A549 (cell line): ENCODE data around the gene FERD3L. TPM values are rescaled to one million over a fixed set of nuclear protein-coding genes. Genes with fewer than 3 reads are reported as not detected.

ENCODE experiments used
- ATAC-seq, 2 experiments: fragments of 200-7000 bp in 1 of 2; fragments of >200 bp in 1 of 2; cut with Nextera tagmentation in 1 of 2; cut with Tn5 transposase in 1 of 2; 3 replicates each; pipeline versions ENCODE4 v1.8.0 to v1.9.1; 2018 to 2020; ENCODE audit warnings: mild to moderate bottlenecking in 1 of 2, moderate library complexity in 1 of 2
- CTCF ChIA-PET: fragments of 300-600 bp; sonication (Branson Sonifier 250); formaldehyde crosslinking; extraction: SDS; loops from one replicate; lab custom pipeline; 2021; ENCODE audit warnings: antibody characterized with exemption, inconsistent platforms; lab: Yijun Ruan, JAX
- POLR2A ChIA-PET: fragments of 350-600 bp; formaldehyde crosslinking; extraction: SDS; loops from one replicate; lab custom pipeline; 2021; ENCODE audit warnings: antibody characterized with exemption, inconsistent platforms; lab: Yijun Ruan, JAX
- DNase-seq, 2 experiments: peaks; one replicate each; pipeline versions ENCODE4 v3.0.0 to v3.0.0-alpha.2; 2011 to 2016; ENCODE audit warnings: low read depth in 1 of 2, low spot score in 1 of 2
- FAIRE-seq: peaks from 2 replicates; lab custom pipeline; 2011; peaks lifted over from hg19 to GRCh38; lab: Jason Lieb, UNC
- H3K27ac ChIP-seq, 2 experiments: fragments of >200 bp; sonication (Bioruptor Twin); formaldehyde crosslinking; 3 replicates each; pipeline ENCODE4 v1.5.1; 2016 to 2017
- H3K4me1 ChIP-seq: fragments of >200 bp; sonication (Bioruptor Twin); formaldehyde crosslinking; 3 replicates; pipeline ENCODE4 v1.6.1; 2016
- H3K4me2 ChIP-seq: fragments of >200 bp; sonication (Bioruptor Twin); formaldehyde crosslinking; 3 replicates; pipeline ENCODE4 v1.6.1; 2016
- H3K4me3 ChIP-seq: fragments of >200 bp; sonication (Bioruptor Twin); formaldehyde crosslinking; 3 replicates; pipeline ENCODE4 v1.5.1; 2016
- H3K9me3 ChIP-seq: fragments of >200 bp; sonication (Bioruptor Twin); formaldehyde crosslinking; 3 replicates; pipeline ENCODE4 v1.6.1; 2016
- EHMT2 ChIP-seq: fragments of 200-600 bp; sonication (generic); IDR thresholded peaks from 2 replicates; pipeline ENCODE4 v1.6.1; 2016; ENCODE audit warnings: antibody characterized with exemption, low read depth, mild to moderate bottlenecking, moderate library complexity
- FOSB ChIP-seq: fragments of 250-450 bp; sonication (Bioruptor Pico); IDR thresholded peaks from 2 replicates; pipeline ENCODE4 v1.5.0; 2020; ENCODE audit warnings: mild to moderate bottlenecking, moderate library complexity
- HEYL ChIP-seq: fragments of 250-450 bp; sonication (Bioruptor Pico); IDR thresholded peaks from 2 replicates; pipeline ENCODE4 v1.8.0; 2021; ENCODE audit warnings: mild to moderate bottlenecking, moderate library complexity
- HOXB13 ChIP-seq: fragments of 250-450 bp; sonication (Bioruptor Pico); IDR thresholded peaks from 2 replicates; pipeline ENCODE4 v1.5.0; 2020; ENCODE audit warnings: low read depth, mild to moderate bottlenecking, moderate library complexity
- JUN ChIP-seq, 2 experiments: fragments of >200 bp; sonication (Bioruptor Twin); formaldehyde crosslinking; IDR thresholded peaks; 2 replicates in 1 of 2; 3 replicates in 1 of 2; pipeline ENCODE4 v1.6.1; 2016 to 2017
- MAZ ChIP-seq: fragments of 150-350 bp; IDR thresholded peaks from 2 replicates; pipeline ENCODE4 v1.6.1; 2014; ENCODE audit warnings: antibody characterized with exemption, low read depth, low read length, borderline replicate concordance
- MYC ChIP-seq: IDR thresholded peaks from 2 replicates; pipeline ENCODE4 v1.6.1; 2012; ENCODE audit warnings: mild to moderate bottlenecking, inconsistent platforms, low read length, improper control_type of control experiment, borderline replicate concordance
- NFE2L2 ChIP-seq: fragments of 150-350 bp; conservative IDR thresholded peaks from 2 replicates; pipeline ENCODE4 v1.6.1; 2014; ENCODE audit warnings: low read length
- NPAS2 ChIP-seq: fragments of 250-450 bp; sonication (Bioruptor Pico); IDR thresholded peaks from 2 replicates; pipeline ENCODE4 v1.8.0; 2022; ENCODE audit warnings: mild to moderate bottlenecking, moderate library complexity, borderline replicate concordance
- RAD21 ChIP-seq, 2 experiments: fragments of >200 bp in 1 of 2; sonication (Bioruptor Twin) in 1 of 2; formaldehyde crosslinking in 1 of 2; IDR thresholded peaks in 1 of 2; conservative IDR thresholded peaks in 1 of 2; 2 replicates in 1 of 2; 3 replicates in 1 of 2; pipeline ENCODE4 v1.6.1; 2012 to 2018; ENCODE audit warnings: inconsistent platforms in 1 of 2
- RARB ChIP-seq: fragments of 250-450 bp; sonication (Bioruptor Pico); IDR thresholded peaks from 2 replicates; pipeline ENCODE4 v1.8.0; 2021; ENCODE audit warnings: mild to moderate bottlenecking, moderate library complexity
- RCOR1 ChIP-seq: fragments of 150-350 bp; IDR thresholded peaks from 2 replicates; pipeline ENCODE4 v1.6.1; 2014; ENCODE audit warnings: antibody characterized with exemption, low read length, low read depth
- RNF2 ChIP-seq: fragments of 200-600 bp; sonication (generic); IDR thresholded peaks from 2 replicates; pipeline ENCODE4 v1.6.1; 2016; ENCODE audit warnings: low read depth, mild to moderate bottlenecking, antibody characterized with exemption, moderate library complexity, borderline replicate concordance
- SREBF2 ChIP-seq: fragments of 450-650 bp; IDR thresholded peaks from 2 replicates; pipeline ENCODE4 v1.6.1; 2014; ENCODE audit warnings: mild to moderate bottlenecking, moderate library complexity
- TFCP2L1 ChIP-seq: fragments of 250-450 bp; sonication (Bioruptor Pico); IDR thresholded peaks from 2 replicates; pipeline ENCODE4 v1.5.0; 2021; ENCODE audit warnings: mild to moderate bottlenecking
- ZSCAN20 ChIP-seq: fragments of 250-450 bp; sonication (Bioruptor Pico); IDR thresholded peaks from 2 replicates; pipeline ENCODE4 v1.8.0; 2022; ENCODE audit warnings: mild to moderate bottlenecking, moderate library complexity
- WGBS: methylation state at CpG from one replicate; pipeline ENCODE4 v1.1.6; 2017; ENCODE audit errors: missing lambda C conversion rate; 5-methylcytosine and 5-hydroxymethylcytosine counted together
- polyA plus RNA-seq, 4 experiments: library from polyadenylated mRNA; depleted of rRNA in 3 of 4; stranded (reverse); fragments of >200 nt; fragmentation: RNase III in 1 of 4; extraction: RNeasy Plus Mini Kit Qiagen cat#74134 plus additional on column Dnase treatment in 1 of 4; gene quantifications; 2 replicates in 3 of 4; 3 replicates in 1 of 4; pipeline ENCODE4 v1.2.3, GENCODE V29; 2011 to 2017
- TF ChIP-seq, protein P1 (sequence below): fragments of 150-350 bp; IDR thresholded peaks from 2 replicates; pipeline ENCODE4 v1.6.1; 2014; ENCODE audit warnings: low read depth, mild to moderate bottlenecking, low read length
- TF ChIP-seq, protein P2 (sequence below): fragments of 250-450 bp; sonication (Bioruptor Pico); IDR thresholded peaks from 2 replicates; pipeline ENCODE4 v1.5.0; 2021; ENCODE audit warnings: mild to moderate bottlenecking, moderate library complexity, borderline replicate concordance
- TF ChIP-seq, protein P3 (sequence below): IDR thresholded peaks from 2 replicates; pipeline ENCODE4 v1.6.1; 2012; ENCODE audit warnings: low read depth, borderline replicate concordance
- TF ChIP-seq, protein P4 (sequence below): fragments of 450-650 bp; IDR thresholded peaks from 2 replicates; pipeline ENCODE4 v1.6.1; 2014; ENCODE audit warnings: antibody characterized with exemption
- TF ChIP-seq, protein P5 (sequence below): fragments of >200 bp; sonication (Bioruptor Twin); formaldehyde crosslinking; IDR thresholded peaks from 2 replicates; pipeline ENCODE4 v1.6.1; 2016
- TF ChIP-seq, protein P6 (sequence below): fragments of 250-450 bp; sonication (Bioruptor Pico); IDR thresholded peaks from 2 replicates; pipeline ENCODE4 v1.5.0; 2020; ENCODE audit warnings: low read depth, mild to moderate bottlenecking, moderate library complexity

The FERD3L gene
- polyA plus RNA-seq, 2 of the 4 experiments (the other 2 are of a cell fraction): not detected

DNA sequence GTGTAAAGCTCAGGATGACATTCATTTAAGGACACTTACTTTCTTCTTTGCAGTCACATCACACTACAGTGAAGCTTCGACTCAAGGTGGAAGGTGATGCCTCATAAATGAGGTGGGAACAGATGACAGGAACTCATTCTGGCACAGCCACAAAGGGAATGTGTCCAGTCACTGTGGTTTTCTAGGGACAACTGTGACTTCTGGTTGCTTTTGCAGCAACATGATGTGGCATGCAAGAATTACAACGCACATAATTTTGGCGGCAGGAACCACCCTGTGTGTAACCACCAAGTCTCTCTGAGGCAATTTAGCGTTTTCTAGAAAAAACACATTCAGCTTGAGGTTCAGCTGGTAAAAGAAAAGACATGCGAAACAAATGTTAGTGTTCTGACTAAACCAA lies 32.0 kb upstream of the FERD3L start:
- Histone ChIP-seq H3K27ac (no peak overlapping the region), H3K4me3 (no peak overlapping the region), H3K4me2 (no peak overlapping the region), H3K9me3 (no peaks in the 10 kb centered on the region), H3K4me1 (no peaks in the 10 kb centered on the region)
- TF ChIP-seq, protein P1, sequence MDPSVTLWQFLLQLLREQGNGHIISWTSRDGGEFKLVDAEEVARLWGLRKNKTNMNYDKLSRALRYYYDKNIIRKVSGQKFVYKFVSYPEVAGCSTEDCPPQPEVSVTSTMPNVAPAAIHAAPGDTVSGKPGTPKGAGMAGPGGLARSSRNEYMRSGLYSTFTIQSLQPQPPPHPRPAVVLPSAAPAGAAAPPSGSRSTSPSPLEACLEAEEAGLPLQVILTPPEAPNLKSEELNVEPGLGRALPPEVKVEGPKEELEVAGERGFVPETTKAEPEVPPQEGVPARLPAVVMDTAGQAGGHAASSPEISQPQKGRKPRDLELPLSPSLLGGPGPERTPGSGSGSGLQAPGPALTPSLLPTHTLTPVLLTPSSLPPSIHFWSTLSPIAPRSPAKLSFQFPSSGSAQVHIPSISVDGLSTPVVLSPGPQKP: no peak
- TF ChIP-seq, protein P2, sequence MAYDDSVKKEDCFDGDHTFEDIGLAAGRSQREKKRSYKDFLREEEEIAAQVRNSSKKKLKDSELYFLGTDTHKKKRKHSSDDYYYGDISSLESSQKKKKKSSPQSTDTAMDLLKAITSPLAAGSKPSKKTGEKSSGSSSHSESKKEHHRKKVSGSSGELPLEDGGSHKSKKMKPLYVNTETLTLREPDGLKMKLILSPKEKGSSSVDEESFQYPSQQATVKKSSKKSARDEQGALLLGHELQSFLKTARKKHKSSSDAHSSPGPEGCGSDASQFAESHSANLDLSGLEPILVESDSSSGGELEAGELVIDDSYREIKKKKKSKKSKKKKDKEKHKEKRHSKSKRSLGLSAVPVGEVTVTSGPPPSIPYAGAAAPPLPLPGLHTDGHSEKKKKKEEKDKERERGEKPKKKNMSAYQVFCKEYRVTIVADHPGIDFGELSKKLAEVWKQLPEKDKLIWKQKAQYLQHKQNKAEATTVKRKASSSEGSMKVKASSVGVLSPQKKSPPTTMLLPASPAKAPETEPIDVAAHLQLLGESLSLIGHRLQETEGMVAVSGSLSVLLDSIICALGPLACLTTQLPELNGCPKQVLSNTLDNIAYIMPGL (CRISPR knock-in tag): no peak
- TF ChIP-seq RAD21 (conservative IDR thresholded peaks at IDR 0.05 in 1 of 2, IDR thresholded peaks at IDR 0.05 in 1 of 2) (no peak), JUN (IDR thresholded peaks at IDR 0.05) (no peak), SREBF2 (no peak), NFE2L2 (no peak), MYC (no peak), HEYL (CRISPR knock-in tag) (no peak), RCOR1 (no peak), MAZ (no peak), RARB (CRISPR knock-in tag) (no peak), RNF2 (no peak), EHMT2 (no peak), FOSB (CRISPR knock-in tag) (no peak), ZSCAN20 (CRISPR knock-in tag) (no peak)
- TF ChIP-seq, protein P3, sequence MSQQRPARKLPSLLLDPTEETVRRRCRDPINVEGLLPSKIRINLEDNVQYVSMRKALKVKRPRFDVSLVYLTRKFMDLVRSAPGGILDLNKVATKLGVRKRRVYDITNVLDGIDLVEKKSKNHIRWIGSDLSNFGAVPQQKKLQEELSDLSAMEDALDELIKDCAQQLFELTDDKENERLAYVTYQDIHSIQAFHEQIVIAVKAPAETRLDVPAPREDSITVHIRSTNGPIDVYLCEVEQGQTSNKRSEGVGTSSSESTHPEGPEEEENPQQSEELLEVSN: no peak
- TF ChIP-seq, protein P4, sequence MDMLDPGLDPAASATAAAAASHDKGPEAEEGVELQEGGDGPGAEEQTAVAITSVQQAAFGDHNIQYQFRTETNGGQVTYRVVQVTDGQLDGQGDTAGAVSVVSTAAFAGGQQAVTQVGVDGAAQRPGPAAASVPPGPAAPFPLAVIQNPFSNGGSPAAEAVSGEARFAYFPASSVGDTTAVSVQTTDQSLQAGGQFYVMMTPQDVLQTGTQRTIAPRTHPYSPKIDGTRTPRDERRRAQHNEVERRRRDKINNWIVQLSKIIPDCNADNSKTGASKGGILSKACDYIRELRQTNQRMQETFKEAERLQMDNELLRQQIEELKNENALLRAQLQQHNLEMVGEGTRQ: no peak
- FAIRE-seq: no peak
- WGBS: 28% methylated on average over 5 of the region's 5 CpGs
- no peak for ATAC-seq
- ChIA-PET POLR2A (no interaction called here), CTCF (no interaction called here)
- no peak for DNase-seq

DNA sequence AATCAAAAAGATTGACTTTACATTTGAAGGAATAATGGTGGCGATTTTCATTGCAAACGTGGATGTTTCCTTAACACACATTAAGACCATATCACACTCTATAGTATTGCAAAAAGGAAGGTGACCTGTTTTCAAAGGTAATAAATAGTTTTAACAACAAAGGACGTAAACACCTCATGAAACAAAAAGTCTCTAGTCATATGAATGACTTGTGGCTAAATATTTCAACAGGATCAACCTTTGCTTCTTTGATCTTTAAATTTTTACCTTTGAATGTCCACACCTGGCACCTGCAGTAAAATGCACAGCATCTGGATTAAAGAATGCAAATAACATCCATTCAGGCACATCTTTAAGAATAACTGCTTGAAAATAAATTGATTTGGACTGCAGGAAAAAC lies 30.0 kb upstream of the FERD3L start:
- peak; percentile 13 for FAIRE-seq
- Histone ChIP-seq H3K27ac (no peak overlapping the region), H3K9me3 (no peaks in the 10 kb centered on the region), H3K4me3 (no peak overlapping the region), H3K4me2 (no peak overlapping the region), H3K4me1 (no peaks in the 10 kb centered on the region)
- DNase-seq: no peak
- 2% methylated on average over 3 of the region's 3 CpGs for WGBS
- POLR2A ChIA-PET: no interaction called here
- TF ChIP-seq, protein P5, sequence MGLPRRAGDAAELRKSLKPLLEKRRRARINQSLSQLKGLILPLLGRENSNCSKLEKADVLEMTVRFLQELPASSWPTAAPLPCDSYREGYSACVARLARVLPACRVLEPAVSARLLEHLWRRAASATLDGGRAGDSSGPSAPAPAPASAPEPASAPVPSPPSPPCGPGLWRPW: no peak
- no peak for TF ChIP-seq HOXB13 (CRISPR knock-in tag)
- TF ChIP-seq TFCP2L1: no peak
- TF ChIP-seq NPAS2: no peak
- TF ChIP-seq, protein P6, sequence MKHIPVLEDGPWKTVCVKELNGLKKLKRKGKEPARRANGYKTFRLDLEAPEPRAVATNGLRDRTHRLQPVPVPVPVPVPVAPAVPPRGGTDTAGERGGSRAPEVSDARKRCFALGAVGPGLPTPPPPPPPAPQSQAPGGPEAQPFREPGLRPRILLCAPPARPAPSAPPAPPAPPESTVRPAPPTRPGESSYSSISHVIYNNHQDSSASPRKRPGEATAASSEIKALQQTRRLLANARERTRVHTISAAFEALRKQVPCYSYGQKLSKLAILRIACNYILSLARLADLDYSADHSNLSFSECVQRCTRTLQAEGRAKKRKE (CRISPR knock-in tag): no peak
- no peak for ATAC-seq
- CTCF ChIA-PET: no interaction called here
